HL-60 (cell line): ENCODE data around the gene TBL1X.

Experiments
- CTCF ChIP-seq: IDR thresholded peaks from one replicate; pipeline ENCODE4 v1.5.1; 2011; ENCODE audit warnings: low read length, control low read depth, inconsistent platforms; ENCODE audit not compliant: insufficient read depth
- GABPA ChIP-seq: IDR thresholded peaks from 2 replicates; pipeline ENCODE4 v1.6.1; 2012; ENCODE audit warnings: low read depth
- POLR2AphosphoS5 ChIP-seq: IDR thresholded peaks from 2 replicates; pipeline ENCODE4 v1.6.1; 2012; ENCODE audit warnings: low read depth

GRCh38 chrX:9533611-9534010 is 68.8 kb downstream of the TBL1X start:
- TF ChIP-seq CTCF (no peak), GABPA (no peak), POLR2AphosphoS5 (no peak)
